HepG2 (cell line): ENCODE data around the gene RANGRF. TPM values are rescaled to one million over a fixed set of nuclear protein-coding genes. Genes with fewer than 3 reads are reported as not detected.
A peak's percentile ranks its signal among the peaks of the same experiment; 100 is the strongest.

Experiments
- ATAD3A ChIP-seq: sonication (generic); formaldehyde crosslinking; IDR thresholded peaks from 2 replicates; pipeline ENCODE4 v1.4.0; 2020; ENCODE audit warnings: missing genetic modification reagents
- CBX5 ChIP-seq: sonication (generic); formaldehyde crosslinking; IDR thresholded peaks from 2 replicates; pipeline ENCODE4 v1.4.0; 2020; ENCODE audit warnings: missing genetic modification reagents, borderline replicate concordance
- CCAR2 ChIP-seq: fragments of 200-400 bp; formaldehyde crosslinking; optimal IDR thresholded peaks from 2 replicates; pipeline ENCODE3; 2018; ENCODE audit warnings: low read depth, mild to moderate bottlenecking, low read length, moderate library complexity
- CERS6 ChIP-seq: sonication (generic); formaldehyde crosslinking; IDR thresholded peaks from 2 replicates; pipeline ENCODE4 v1.5.0; 2020; ENCODE audit warnings: missing genetic modification reagents
- CREB1 ChIP-seq, 2 experiments: fragments of 450-650 bp in 1 of 2; IDR thresholded peaks; 2 replicates each; pipeline ENCODE4 v1.6.1; 2016 to 2017; ENCODE audit warnings: control low read depth in 1 of 2, mild to moderate bottlenecking in 1 of 2, missing compliant biosample characterization in 1 of 2, missing genetic modification characterization in 1 of 2
- ELK4 ChIP-seq: sonication (generic); formaldehyde crosslinking; IDR thresholded peaks from 2 replicates; pipeline ENCODE4 v1.9.0; 2021; ENCODE audit warnings: missing genetic modification reagents, borderline replicate concordance
- HHEX ChIP-seq: IDR thresholded peaks from 2 replicates; pipeline ENCODE4 v1.6.1; 2016; ENCODE audit warnings: control low read depth
- HNF1B ChIP-seq: sonication (generic); formaldehyde crosslinking; IDR thresholded peaks from 2 replicates; pipeline ENCODE4 v1.5.1; 2020; ENCODE audit warnings: mild to moderate bottlenecking, moderate library complexity, missing genetic modification reagents
- MEF2D ChIP-seq: sonication (generic); formaldehyde crosslinking; IDR thresholded peaks from 2 replicates; pipeline ENCODE4 v1.5.1; 2020; ENCODE audit warnings: mild to moderate bottlenecking, missing genetic modification reagents
- MTERF4 ChIP-seq: sonication (generic); formaldehyde crosslinking; IDR thresholded peaks from 2 replicates; pipeline ENCODE4 v1.8.0; 2023; ENCODE audit warnings: mild to moderate bottlenecking, missing genetic modification reagents
- NCOA2 ChIP-seq: sonication (generic); formaldehyde crosslinking; IDR thresholded peaks from 2 replicates; pipeline ENCODE4 v1.8.0; 2022; ENCODE audit warnings: inconsistent platforms
- RELA ChIP-seq: sonication (generic); formaldehyde crosslinking; IDR thresholded peaks from 2 replicates; pipeline ENCODE4 v1.4.0; 2020; ENCODE audit warnings: missing genetic modification reagents
- SAP130 ChIP-seq: IDR thresholded peaks from 2 replicates; pipeline ENCODE4 v1.6.1; 2016; ENCODE audit warnings: low read depth
- SMYD3 ChIP-seq: sonication (generic); formaldehyde crosslinking; IDR thresholded peaks from 2 replicates; pipeline ENCODE4 v1.8.1; 2023; ENCODE audit warnings: mild to moderate bottlenecking, missing genetic modification reagents
- SP2 ChIP-seq: sonication (generic); formaldehyde crosslinking; IDR thresholded peaks from 2 replicates; pipeline ENCODE4 v1.5.1; 2020; ENCODE audit warnings: mild to moderate bottlenecking, missing genetic modification reagents
- ZFP91 ChIP-seq: sonication (generic); formaldehyde crosslinking; IDR thresholded peaks from 2 replicates; pipeline ENCODE4 v1.9.0; 2022; ENCODE audit warnings: missing genetic modification reagents, mild to moderate bottlenecking, borderline replicate concordance
- ZNF101 ChIP-seq: sonication (generic); formaldehyde crosslinking; IDR thresholded peaks from 2 replicates; pipeline ENCODE4 v1.4.0; 2020; ENCODE audit warnings: mild to moderate bottlenecking, low read depth, missing genetic modification reagents, borderline replicate concordance
- ZNF260 ChIP-seq: sonication (generic); formaldehyde crosslinking; IDR thresholded peaks from 2 replicates; pipeline ENCODE4 v1.4.0; 2020; ENCODE audit warnings: missing genetic modification reagents, low read depth, mild to moderate bottlenecking, borderline replicate concordance
- ZNF570 ChIP-seq: sonication (generic); formaldehyde crosslinking; IDR thresholded peaks from 2 replicates; pipeline ENCODE4 v1.4.0; 2020; ENCODE audit warnings: mild to moderate bottlenecking, missing genetic modification reagents, borderline replicate concordance
- ZNF737 ChIP-seq: sonication (generic); formaldehyde crosslinking; IDR thresholded peaks from 2 replicates; pipeline ENCODE4 v1.5.0; 2020; ENCODE audit warnings: missing genetic modification reagents, mild to moderate bottlenecking, borderline replicate concordance
- ZNF883 ChIP-seq: sonication (generic); formaldehyde crosslinking; IDR thresholded peaks from 2 replicates; pipeline ENCODE4 v1.5.1; 2020; ENCODE audit warnings: mild to moderate bottlenecking, missing genetic modification reagents; ENCODE audit errors: not compliant biosample characterization
- ZSCAN30 ChIP-seq: sonication (generic); formaldehyde crosslinking; IDR thresholded peaks from 2 replicates; pipeline ENCODE4 v1.5.0; 2020; ENCODE audit warnings: mild to moderate bottlenecking, missing genetic modification reagents
- polyA plus RNA-seq, 8 experiments: library from polyadenylated mRNA; depleted of rRNA in 3 of 8; stranded (reverse) in 7 of 8; unstranded in 1 of 8; fragments of >200 nt; fragmentation: Illumina TruSeq in 4 of 8; extraction: Trizol in 4 of 8; gene quantifications; 2 replicates each; pipeline versions ENCODE4 v1.2.1 to v1.2.3, GENCODE V29; 2011 to 2016; ENCODE audit warnings: low read depth in 4 of 8, missing spikeins in 1 of 8, mixed read lengths in 1 of 8; ENCODE audit not compliant: insufficient read depth in 1 of 8
- total RNA-seq, 5 experiments: library from RNA; depleted of rRNA; stranded (reverse); fragments of >200 nt; fragmentation: Illumina TruSeq; extraction: Trizol; gene quantifications; 2 replicates each; pipeline ENCODE4 v1.2.3, GENCODE V29; 2016; ENCODE audit warnings: low read depth in 1 of 5

Gene RANGRF
- total and polyA plus RNA-seq, 2 of the 13 experiments (the other 11 are each of a cell fraction or from before 2014, with no cell fraction given) = 18.6 to 40.7 TPM

- TF ChIP-seq CERS6 (CRISPR knock-in tag) = no peak
- TF ChIP-seq CBX5 (CRISPR knock-in tag) = no peak
- TF ChIP-seq ATAD3A = no peak
- TF ChIP-seq RELA (CRISPR knock-in tag) = no peak
- TF ChIP-seq SAP130 (CRISPR knock-in tag) = peak; percentile 97
- TF ChIP-seq ZNF260 (CRISPR knock-in tag) = no peak
- TF ChIP-seq CREB1 (IDR thresholded peaks at IDR 0.05) = peak; percentile 98
- TF ChIP-seq CREB1 (CRISPR knock-in tag; IDR thresholded peaks at IDR 0.05) = peak; percentile 99
- 0 out of 2 replicates have a peak, but pooled peaks have one; percentile 36 for TF ChIP-seq SP2 (CRISPR knock-in tag)
- no peak for TF ChIP-seq ZNF570
- TF ChIP-seq MTERF4 = no peak; the same call in 1 of the 2 replicates
- TF ChIP-seq ZFP91 (CRISPR knock-in tag) = peak; percentile 74
- TF ChIP-seq SMYD3 (CRISPR knock-in tag) = no peak
- TF ChIP-seq MEF2D (CRISPR knock-in tag) = no peak
- no peak for TF ChIP-seq ZSCAN30 (CRISPR knock-in tag)
- no peak for TF ChIP-seq CCAR2
- TF ChIP-seq ZNF101 (CRISPR knock-in tag) = no peak
- TF ChIP-seq ZNF883 (CRISPR knock-in tag) = peak; percentile 44
- no peak for TF ChIP-seq HNF1B (CRISPR knock-in tag)
- TF ChIP-seq NCOA2 (CRISPR knock-in tag) = 0 out of 2 replicates have a peak, but pooled peaks have one; percentile 14
- no peak for TF ChIP-seq ZNF737 (CRISPR knock-in tag)
- no peak for TF ChIP-seq ELK4
- no peak for TF ChIP-seq HHEX (CRISPR knock-in tag)
Measured at GRCh38 chr17:8248751-8249607, 39.5 kb upstream of the RANGRF start, which contains the start of gene PFAS (continued).
